Measurements from ENCODE around the gene PKLR. TPM values are rescaled to one million over a fixed set of nuclear protein-coding genes. Genes with fewer than 3 reads are reported as not detected.

Gene PKLR
- total and polyA plus RNA-seq, 8 donors: 0.07 to 0.21 (median 0.14) TPM; not detected in 4

- ATAC-seq (peak; percentile 98), DNase-seq (peak; percentile 93 to 97 (median 96))
- Histone ChIP-seq H3K27me3 (no peaks in the 10 kb centered on the region), H3K4me1 (peaks cover 7 to 22% of the 10 kb centered on the region in 2 donors), H3K9me3 (no peaks in the 10 kb centered on the region), H3K27ac (peak within 1 kb of the TSS; percentile 73 to 85), H3K36me3 (peaks cover 0 to 77% of the 10 kb centered on the region in 2 donors), H3K4me3 (peak within 1 kb of the TSS; percentile 77 to 94)
- intact Hi-C loops (cut with DNase I): no loop called here
- TF ChIP-seq CTCF (IDR thresholded peaks at IDR 0.05): no peak
These were observed 39.2 kb downstream of the PKLR start, which contains the start of gene SCAMP3 for GRCh38 chr1:155261852-155262673. TSS of gene SCAMP3 (minus strand) at chr1:155262360. CDS start at chr1:155262151, 209 bp downstream.

- no peak for TF ChIP-seq CTCF (IDR thresholded peaks at IDR 0.05)
- Histone ChIP-seq H3K27me3 (no peaks in the 10 kb centered on the region), H3K27ac (peak overlapping the region; percentile 73 to 85), H3K4me1 (peaks cover 7 to 24% of the 10 kb centered on the region in 2 donors), H3K9me3 (no peaks in the 10 kb centered on the region), H3K4me3 (peak overlapping the region; percentile 77 to 94), H3K36me3 (peaks cover 0 to 77% of the 10 kb centered on the region in 2 donors)
- ATAC-seq: no peak
- intact Hi-C loops (cut with DNase I): no loop called here
- no peak for DNase-seq
These were observed 39.8 kb downstream of the PKLR start for GRCh38 chr1:155261493-155261851.

- Histone ChIP-seq H3K9me3 (no peaks in the 10 kb centered on the region), H3K4me3 (no peak overlapping the region), H3K27ac (peak overlapping the region in 1 of 2 donors; percentile 1), H3K4me1 (peaks cover 7 to 34% of the 10 kb centered on the region in 2 donors), H3K27me3 (no peaks in the 10 kb centered on the region), H3K36me3 (peaks cover 0 to 65% of the 10 kb centered on the region in 2 donors)
- ATAC-seq (no peak), DNase-seq (no peak)
- TF ChIP-seq CTCF (IDR thresholded peaks at IDR 0.05): no peak
- intact Hi-C loops (cut with DNase I): no loop called here
These were observed 41.0 kb downstream of the PKLR start for GRCh38 chr1:155260276-155260675.

GRCh38 chr1:155256058-155256852 lies 45.0 kb downstream of the PKLR start:
- no peak for ATAC-seq
- no peaks in the 10 kb centered on the region for H3K27me3 ChIP-seq
- TF ChIP-seq CTCF (IDR thresholded peaks at IDR 0.05): no peak
- intact Hi-C loops (cut with DNase I): no loop called here
- peaks cover 13 to 42% of the 10 kb centered on the region in 2 donors for H3K4me1 ChIP-seq
- DNase-seq: no peak
- H3K4me3 ChIP-seq: peak overlapping the region; percentile 67 to 76
- peaks cover 0 to 39% of the 10 kb centered on the region in 2 donors for H3K36me3 ChIP-seq
- no peaks in the 10 kb centered on the region for H3K9me3 ChIP-seq
- H3K27ac ChIP-seq: peak overlapping the region; percentile 91 to 93
